Measurements from ENCODE around the gene SLC15A5. TPM values are rescaled to one million over a fixed set of nuclear protein-coding genes. Genes with fewer than 3 reads are reported as not detected.

SLC15A5 gene
- total RNA-seq, 1 donor from 2014 or later, result not detected

DNA sequence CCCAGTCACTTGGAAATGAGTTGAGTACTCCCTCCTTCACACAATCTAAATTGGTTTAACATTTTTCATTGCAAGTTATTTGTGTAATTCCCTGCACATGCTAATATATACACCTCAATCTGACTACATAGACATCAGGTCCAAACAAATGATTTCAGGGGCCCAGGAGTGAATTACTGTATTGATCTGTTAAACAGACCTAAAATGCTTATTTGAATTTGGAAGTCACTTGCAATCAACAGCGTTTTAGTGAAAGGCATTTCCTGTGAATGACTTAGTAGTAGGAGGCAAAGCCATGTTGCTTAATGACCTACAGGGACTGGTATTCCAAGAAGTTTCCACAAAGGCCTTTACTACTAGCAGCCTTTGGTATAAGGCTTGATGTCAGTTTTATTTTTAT, 22.6 kb upstream of the SLC15A5 start:
- TF ChIP-seq, protein P1, sequence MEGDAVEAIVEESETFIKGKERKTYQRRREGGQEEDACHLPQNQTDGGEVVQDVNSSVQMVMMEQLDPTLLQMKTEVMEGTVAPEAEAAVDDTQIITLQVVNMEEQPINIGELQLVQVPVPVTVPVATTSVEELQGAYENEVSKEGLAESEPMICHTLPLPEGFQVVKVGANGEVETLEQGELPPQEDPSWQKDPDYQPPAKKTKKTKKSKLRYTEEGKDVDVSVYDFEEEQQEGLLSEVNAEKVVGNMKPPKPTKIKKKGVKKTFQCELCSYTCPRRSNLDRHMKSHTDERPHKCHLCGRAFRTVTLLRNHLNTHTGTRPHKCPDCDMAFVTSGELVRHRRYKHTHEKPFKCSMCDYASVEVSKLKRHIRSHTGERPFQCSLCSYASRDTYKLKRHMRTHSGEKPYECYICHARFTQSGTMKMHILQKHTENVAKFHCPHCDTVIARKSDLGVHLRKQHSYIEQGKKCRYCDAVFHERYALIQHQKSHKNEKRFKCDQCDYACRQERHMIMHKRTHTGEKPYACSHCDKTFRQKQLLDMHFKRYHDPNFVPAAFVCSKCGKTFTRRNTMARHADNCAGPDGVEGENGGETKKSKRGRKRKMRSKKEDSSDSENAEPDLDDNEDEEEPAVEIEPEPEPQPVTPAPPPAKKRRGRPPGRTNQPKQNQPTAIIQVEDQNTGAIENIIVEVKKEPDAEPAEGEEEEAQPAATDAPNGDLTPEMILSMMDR (IDR thresholded peaks at IDR 0.05; ENCODE audit: partially characterized antibody, unreplicated experiment), result no peak
- Mint-ChIP-seq H3K4me3 (ENCODE audit: unreplicated experiment) (no peak overlapping the region), H3K27ac (ENCODE audit: unreplicated experiment) (no peak overlapping the region), H3K36me3 (ENCODE audit: unreplicated experiment) (no peaks in the 10 kb centered on the region), H3K9me3 (ENCODE audit: unreplicated experiment) (no peaks in the 10 kb centered on the region), H3K27me3 (ENCODE audit: unreplicated experiment) (no peaks in the 10 kb centered on the region), H3K4me1 (ENCODE audit: low read depth, unreplicated experiment) (no peaks in the 10 kb centered on the region)
- no peak for DNase-seq

DNA sequence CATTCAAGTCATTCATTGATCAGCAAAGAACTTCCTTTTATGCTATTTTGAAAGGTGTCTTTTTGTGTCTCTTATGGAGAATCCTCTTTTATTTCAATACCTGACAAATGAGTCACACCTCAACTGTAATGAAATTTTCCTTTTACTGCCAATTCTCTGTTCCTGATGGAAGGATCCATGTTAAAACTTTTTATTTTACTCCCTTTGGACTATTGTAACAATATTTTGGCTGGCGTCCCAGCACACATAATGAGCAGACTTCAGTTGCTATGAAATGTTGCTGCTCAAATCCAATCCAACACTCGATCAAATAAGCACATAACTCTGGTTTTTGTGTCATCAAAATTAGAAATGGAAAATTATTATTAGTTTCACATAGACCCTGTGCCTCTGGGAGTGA, 21.9 kb upstream of the SLC15A5 start:
- no peak for DNase-seq
- H3K4me3 Mint-ChIP-seq (ENCODE audit: unreplicated experiment), result no peak overlapping the region
- no peaks in the 10 kb centered on the region for H3K27me3 Mint-ChIP-seq (ENCODE audit: unreplicated experiment)
- H3K36me3 Mint-ChIP-seq (ENCODE audit: unreplicated experiment), result no peaks in the 10 kb centered on the region
- no peaks in the 10 kb centered on the region for H3K4me1 Mint-ChIP-seq (ENCODE audit: low read depth, unreplicated experiment)
- no peak overlapping the region for H3K27ac Mint-ChIP-seq (ENCODE audit: unreplicated experiment)
- no peaks in the 10 kb centered on the region for H3K9me3 Mint-ChIP-seq (ENCODE audit: unreplicated experiment)
- TF ChIP-seq, protein P1 (IDR thresholded peaks at IDR 0.05; ENCODE audit: partially characterized antibody, unreplicated experiment), result no peak

DNA sequence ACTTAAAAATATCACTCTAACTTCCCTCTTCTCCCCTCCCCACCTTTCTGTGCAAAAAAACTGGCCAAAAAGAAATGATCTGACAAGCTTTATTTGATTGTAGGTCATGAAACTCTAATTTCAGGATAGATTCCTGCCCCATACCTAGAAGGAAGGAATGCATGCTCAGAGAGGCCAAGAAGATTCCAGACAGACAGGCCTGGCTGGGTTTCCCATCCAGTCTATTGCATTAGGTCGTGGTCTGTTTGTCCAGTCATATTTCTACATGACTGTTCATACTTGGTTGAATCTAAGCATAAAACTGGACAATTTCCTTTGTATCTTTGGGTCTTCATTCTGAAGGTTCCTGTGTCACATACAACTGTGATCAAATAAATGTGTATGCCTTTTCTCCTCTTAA, 20.0 kb upstream of the SLC15A5 start:
- no peaks in the 10 kb centered on the region for H3K27me3 Mint-ChIP-seq (ENCODE audit: unreplicated experiment)
- H3K4me3 Mint-ChIP-seq (ENCODE audit: unreplicated experiment), result no peak overlapping the region
- H3K27ac Mint-ChIP-seq (ENCODE audit: unreplicated experiment), result no peak overlapping the region
- H3K4me1 Mint-ChIP-seq (ENCODE audit: low read depth, unreplicated experiment), result no peaks in the 10 kb centered on the region
- no peak for DNase-seq
- H3K9me3 Mint-ChIP-seq (ENCODE audit: unreplicated experiment), result no peaks in the 10 kb centered on the region
- H3K36me3 Mint-ChIP-seq (ENCODE audit: unreplicated experiment), result no peaks in the 10 kb centered on the region
- TF ChIP-seq, protein P1 (IDR thresholded peaks at IDR 0.05; ENCODE audit: partially characterized antibody, unreplicated experiment), result no peak

DNA sequence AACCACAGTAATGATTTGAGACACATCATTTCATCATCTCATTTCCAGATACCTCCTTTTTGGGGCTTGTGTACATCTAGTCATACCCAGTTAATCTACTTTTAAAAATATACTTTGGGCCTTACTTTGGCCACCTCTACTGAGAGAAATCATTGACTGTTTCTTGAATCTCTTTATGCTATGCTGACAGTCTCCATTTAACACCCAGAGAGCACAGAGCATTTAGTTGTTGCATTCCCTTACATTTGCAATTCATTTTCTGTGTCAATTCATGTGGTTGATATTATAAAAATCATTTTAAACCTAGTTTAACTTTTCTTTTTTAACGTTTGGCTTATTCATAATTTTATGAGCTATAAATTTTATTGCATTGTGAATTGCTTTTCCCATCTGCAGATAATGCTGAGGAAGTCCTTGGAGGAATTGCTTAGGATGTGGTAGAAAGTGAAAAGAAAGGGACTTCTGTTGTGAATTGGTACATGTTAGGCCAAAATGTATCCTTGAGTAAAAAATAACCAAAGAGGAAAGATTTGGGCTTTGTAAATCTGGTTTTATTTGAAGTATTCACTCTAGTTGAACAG, 17.0 kb upstream of the SLC15A5 start:
- TF ChIP-seq, protein P1 (IDR thresholded peaks at IDR 0.05; ENCODE audit: partially characterized antibody, unreplicated experiment), result no peak
- Mint-ChIP-seq H3K4me3 (ENCODE audit: unreplicated experiment) (no peak overlapping the region), H3K4me1 (ENCODE audit: low read depth, unreplicated experiment) (no peaks in the 10 kb centered on the region), H3K9me3 (ENCODE audit: unreplicated experiment) (no peaks in the 10 kb centered on the region), H3K27ac (ENCODE audit: unreplicated experiment) (no peak overlapping the region), H3K36me3 (ENCODE audit: unreplicated experiment) (no peaks in the 10 kb centered on the region), H3K27me3 (ENCODE audit: unreplicated experiment) (no peaks in the 10 kb centered on the region)
- DNase-seq, result no peak

DNA sequence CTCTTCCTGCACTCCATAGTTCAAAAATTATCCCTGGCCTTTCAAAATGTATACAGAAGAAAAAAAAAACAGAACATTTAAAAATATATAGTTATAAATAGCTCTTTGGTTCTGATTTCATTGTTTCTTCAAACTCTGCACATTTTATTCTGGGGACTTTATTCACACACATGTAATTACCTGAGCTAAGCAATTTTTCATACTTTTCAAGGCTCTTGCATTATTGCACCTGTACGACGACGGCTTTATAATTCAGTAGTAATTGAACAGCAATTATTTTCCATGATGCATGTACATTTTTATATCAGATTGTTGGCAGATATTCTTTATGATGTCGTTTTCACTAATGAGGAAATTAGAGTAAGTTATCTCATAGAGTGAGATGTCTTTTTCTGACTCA, 13.5 kb upstream of the SLC15A5 start:
- Mint-ChIP-seq H3K36me3 (ENCODE audit: unreplicated experiment) (no peaks in the 10 kb centered on the region), H3K9me3 (ENCODE audit: unreplicated experiment) (no peaks in the 10 kb centered on the region), H3K27me3 (ENCODE audit: unreplicated experiment) (no peaks in the 10 kb centered on the region), H3K4me1 (ENCODE audit: low read depth, unreplicated experiment) (no peaks in the 10 kb centered on the region), H3K4me3 (ENCODE audit: unreplicated experiment) (no peak overlapping the region), H3K27ac (ENCODE audit: unreplicated experiment) (no peak overlapping the region)
- TF ChIP-seq, protein P1 (IDR thresholded peaks at IDR 0.05; ENCODE audit: partially characterized antibody, unreplicated experiment), result no peak
- DNase-seq, result no peak

Measured in glutamatergic neuron (in vitro differentiated cells).